OCI-LY1 (cell line): ENCODE results near the gene TSPAN5.

ENCODE experiments used
- H2AFZ ChIP-seq: fragments of 200-600 bp; sonication (generic), shearing (Covaris generic); 2 replicates; pipeline ENCODE4 v1.6.0; 2014; ENCODE audit warnings: antibody characterized with exemption, mild to moderate bottlenecking, low read length
- H3F3A ChIP-seq: fragments of 200-600 bp; sonication (generic), shearing (Covaris generic); 2 replicates; pipeline ENCODE4 v1.6.0; 2014; ENCODE audit warnings: mild to moderate bottlenecking, antibody characterized with exemption, low read length, moderate library complexity; ENCODE audit not compliant: insufficient read depth
- H3K27ac ChIP-seq: fragments of 200-600 bp; sonication (generic); 2 replicates; pipeline ENCODE4 v1.5.1; 2014; ENCODE audit warnings: low read length, mixed run types, mild to moderate bottlenecking, low read depth; ENCODE audit not compliant: poor library complexity, severe bottlenecking
- H3K27me3 ChIP-seq: fragments of 200-600 bp; sonication (generic); 2 replicates; pipeline ENCODE4 v1.6.0; 2014; ENCODE audit warnings: antibody characterized with exemption, mild to moderate bottlenecking, low read length, moderate library complexity; ENCODE audit not compliant: insufficient read depth
- H3K36me3 ChIP-seq: fragments of 200-600 bp; sonication (generic); 2 replicates; pipeline ENCODE4 v1.6.1; 2014; ENCODE audit warnings: mild to moderate bottlenecking, antibody characterized with exemption, low read length, moderate library complexity, mixed read lengths; ENCODE audit not compliant: insufficient read depth
- H3K4me1 ChIP-seq: fragments of 200-600 bp; sonication (generic); 2 replicates; pipeline ENCODE4 v1.5.1; 2014; ENCODE audit warnings: mild to moderate bottlenecking, low read length, moderate library complexity; ENCODE audit not compliant: insufficient read depth, severe bottlenecking
- H3K4me2 ChIP-seq: fragments of 200-600 bp; sonication (generic), shearing (Covaris generic); 2 replicates; pipeline ENCODE4 v1.6.1; 2014; ENCODE audit warnings: low read length
- H3K4me3 ChIP-seq: fragments of 200-600 bp; sonication (generic); 2 replicates; pipeline ENCODE4 v1.5.1; 2014; ENCODE audit warnings: low read length, low read depth, mild to moderate bottlenecking, mixed read lengths; ENCODE audit not compliant: poor library complexity, severe bottlenecking
- H3K79me2 ChIP-seq: fragments of 200-600 bp; shearing (Covaris generic); 2 replicates; pipeline ENCODE4 v1.6.1; 2016; ENCODE audit warnings: mixed run types, low read length, mixed read lengths; ENCODE audit not compliant: insufficient read depth
- H3K9ac ChIP-seq: fragments of 200-600 bp; sonication (generic), shearing (Covaris generic); 2 replicates; pipeline ENCODE4 v1.6.1; 2014; ENCODE audit warnings: mild to moderate bottlenecking, low read length, mixed read lengths
- H3K9me2 ChIP-seq: fragments of 200-600 bp; sonication (generic), shearing (Covaris generic); 2 replicates; pipeline ENCODE4 v1.6.1; 2014; ENCODE audit warnings: low read depth, mild to moderate bottlenecking, low read length, mixed read lengths
- H3K9me3 ChIP-seq: fragments of 200-600 bp; shearing (Covaris generic); 2 replicates; pipeline ENCODE4 v1.6.1; 2014; ENCODE audit warnings: low read length, mixed read lengths
- H4K20me1 ChIP-seq: fragments of 200-600 bp; sonication (generic), shearing (Covaris generic); 2 replicates; pipeline ENCODE4 v1.6.0; 2016; ENCODE audit warnings: mild to moderate bottlenecking, low read length; ENCODE audit not compliant: insufficient read depth
- CTCF ChIP-seq: fragments of 200-600 bp; sonication (generic), shearing (Covaris generic); IDR thresholded peaks from 2 replicates; pipeline ENCODE4 v1.5.1; 2017; ENCODE audit warnings: mild to moderate bottlenecking, antibody characterized with exemption, low read length, moderate library complexity, mixed read lengths
- EZH2 ChIP-seq: fragments of 200-600 bp; sonication (generic), shearing (Covaris generic); IDR thresholded peaks from 2 replicates; pipeline ENCODE4 v1.8.0; 2017; ENCODE audit warnings: borderline replicate concordance, mixed run types, mild to moderate bottlenecking, antibody characterized with exemption, low read length, moderate library complexity, mixed read lengths

The TSPAN5 gene

GRCh38 chr4:98653890-98654867 is 4.2 kb downstream of the TSPAN5 start:
- H3K4me3 ChIP-seq = no peak overlapping the region
- H3K36me3 ChIP-seq = no peaks in the 10 kb centered on the region

GRCh38 chr4:98652996-98653395 is 5.4 kb downstream of the TSPAN5 start:
- H3K9me2 ChIP-seq = no peaks in the 10 kb centered on the region
- 0 out of 2 replicates have a peak, but pooled peaks cover 3% of the 10 kb centered on the region for H3K27me3 ChIP-seq
- no peaks in the 10 kb centered on the region for H3K36me3 ChIP-seq
- H3K79me2 ChIP-seq = no peaks in the 10 kb centered on the region
- H3K4me2 ChIP-seq = no peak overlapping the region
- peaks cover 9% of the 10 kb centered on the region for H3K4me1 ChIP-seq
- no peak overlapping the region for H3K27ac ChIP-seq
- no peaks in the 10 kb centered on the region for H4K20me1 ChIP-seq
- H3K4me3 ChIP-seq = no peak overlapping the region
- H2AFZ ChIP-seq = no peak overlapping the region
- TF ChIP-seq CTCF = no peak
- no peak for TF ChIP-seq EZH2
- H3F3A ChIP-seq = no peaks in the 10 kb centered on the region
- H3K9ac ChIP-seq = no peak overlapping the region
- H3K9me3 ChIP-seq = no peaks in the 10 kb centered on the region

More at GRCh38 chr4:98653890-98654867, 4.2 kb downstream of the TSPAN5 start:
- Histone ChIP-seq H3K4me2 (no peak overlapping the region), H3F3A (no peaks in the 10 kb centered on the region), H3K27me3 (0 out of 2 replicates have a peak, but pooled peaks cover 3% of the 10 kb centered on the region), H3K27ac (no peak overlapping the region), H3K9me2 (no peaks in the 10 kb centered on the region), H3K4me1 (peaks cover 17% of the 10 kb centered on the region), H3K9ac (no peak overlapping the region), H2AFZ (no peak overlapping the region), H4K20me1 (no peaks in the 10 kb centered on the region), H3K79me2 (no peaks in the 10 kb centered on the region), H3K9me3 (no peaks in the 10 kb centered on the region)
- TF ChIP-seq EZH2 (no peak), CTCF (no peak)

- Histone ChIP-seq H2AFZ (no peak overlapping the region), H4K20me1 (no peaks in the 10 kb centered on the region), H3K27me3 (no peaks in the 10 kb centered on the region), H3K4me1 (no peaks in the 10 kb centered on the region), H3K36me3 (no peaks in the 10 kb centered on the region), H3K9me2 (no peaks in the 10 kb centered on the region), H3K9ac (no peak overlapping the region), H3K4me3 (no peak overlapping the region), H3K4me2 (no peak overlapping the region), H3F3A (no peaks in the 10 kb centered on the region), H3K79me2 (no peaks in the 10 kb centered on the region), H3K9me3 (no peaks in the 10 kb centered on the region), H3K27ac (no peak overlapping the region)
- TF ChIP-seq CTCF (no peak), EZH2 (no peak)
Observed at GRCh38 chr4:98648602-98649001, 9.8 kb downstream of the TSPAN5 start.
